ENCODE measurements around the gene PNPLA2.

The PNPLA2 gene

DNA sequence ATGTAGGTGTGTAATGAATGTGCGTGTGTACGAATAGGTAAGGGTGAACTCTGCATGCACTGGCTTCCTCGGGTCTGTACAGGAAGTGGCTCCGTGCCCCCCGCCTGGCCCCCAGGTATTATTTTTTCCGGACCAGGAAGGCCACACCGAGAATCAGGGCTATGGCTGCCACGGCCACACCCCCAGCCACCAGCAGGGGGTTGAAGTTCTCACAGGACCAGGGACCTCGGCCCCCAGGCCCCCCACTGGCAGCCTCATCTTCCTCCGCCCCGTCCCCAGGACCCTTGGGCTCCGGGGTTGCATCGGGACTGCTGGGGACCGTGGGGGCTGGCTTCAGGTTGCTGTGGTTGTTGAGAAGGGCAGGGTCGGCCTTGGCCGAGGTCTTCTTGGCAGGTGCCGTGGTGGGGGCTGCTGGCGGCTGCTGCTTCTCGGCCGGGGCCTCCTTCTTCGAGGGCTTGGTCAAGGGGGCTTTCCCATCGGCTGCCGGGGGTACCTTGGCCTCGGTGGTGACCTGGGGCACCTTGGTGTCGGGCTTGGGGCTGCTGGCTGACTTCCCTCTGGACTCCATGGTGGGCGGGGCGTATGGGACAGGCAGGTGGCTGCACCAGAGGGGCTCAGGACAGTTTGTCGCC lies 30.6 kb upstream of the PNPLA2 start:
- no peaks in the 10 kb centered on the region for H3K27me3 ChIP-seq (ENCODE audit: insufficient read depth, low read length)
- no peak overlapping the region for H3K9ac ChIP-seq (ENCODE audit: low read depth, low read length)
- no peaks in the 10 kb centered on the region for H3K9me3 ChIP-seq (ENCODE audit: insufficient read depth, low read depth, low read length)
- H3K4me3 ChIP-seq (ENCODE audit: low read length), result no peak overlapping the region
- no peak overlapping the region for H3K27ac ChIP-seq (ENCODE audit: low read length)
- H3K4me1 ChIP-seq (ENCODE audit: insufficient read depth, low read length), result peaks cover 7% of the 10 kb centered on the region; the same call in 1 of the 2 replicates
- H3K36me3 ChIP-seq (ENCODE audit: insufficient read depth, low read depth, low read length), result peaks cover 3% of the 10 kb centered on the region; the same call in 1 of the 2 replicates

DNA sequence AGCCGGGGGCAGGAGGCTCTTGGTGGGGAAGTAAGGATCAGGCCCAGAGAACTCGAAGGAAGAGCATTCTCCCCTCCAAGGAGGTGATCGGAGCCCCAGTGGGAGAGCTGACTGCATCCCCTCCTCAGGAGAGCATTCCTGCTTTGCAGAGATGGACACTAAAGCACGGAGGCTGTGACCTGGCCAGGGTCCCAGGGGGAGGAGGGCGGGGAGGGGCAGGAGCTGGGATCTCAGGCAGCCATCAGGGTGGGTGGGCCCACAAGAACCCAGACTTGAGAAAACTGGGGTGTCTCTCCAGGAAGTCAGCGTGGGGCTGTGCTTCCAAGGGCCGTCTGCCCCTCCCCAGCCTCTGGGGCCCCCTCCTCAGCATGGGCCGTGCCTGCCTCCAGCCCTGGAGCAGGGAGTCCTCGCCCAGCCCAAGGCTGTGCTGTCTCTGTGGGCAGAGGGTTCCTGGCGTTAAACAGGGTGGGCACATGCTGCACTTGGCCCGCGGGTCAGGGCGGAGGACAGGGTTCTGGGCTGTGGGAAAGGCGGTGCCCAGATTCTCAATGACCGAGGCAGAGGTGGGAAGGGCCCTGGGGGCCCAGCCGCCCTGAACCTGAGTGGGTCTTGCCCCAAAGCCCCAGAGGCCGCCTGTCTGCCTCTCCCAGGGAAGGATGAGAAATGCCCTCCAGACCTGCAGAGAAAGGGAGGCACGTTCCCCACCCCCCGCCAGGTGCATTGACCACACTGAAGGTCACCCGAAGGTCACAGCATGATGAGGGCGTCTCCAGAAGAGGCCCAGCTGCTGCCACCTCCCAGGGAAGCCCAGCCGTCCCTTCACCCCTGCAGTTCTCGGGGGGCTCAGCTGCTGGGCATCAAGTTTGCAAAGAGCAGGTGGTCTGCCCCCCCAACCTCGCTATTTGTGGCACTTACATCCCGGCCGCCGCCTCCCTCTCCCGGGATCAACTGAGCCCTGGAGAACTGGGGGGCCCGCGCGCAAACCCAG lies 29.5 kb upstream of the PNPLA2 start:
- Histone ChIP-seq H3K27ac (ENCODE audit: low read length) (no peak overlapping the region), H3K9ac (ENCODE audit: low read depth, low read length) (no peak overlapping the region; the same call in 1 of the 2 replicates)

DNA sequence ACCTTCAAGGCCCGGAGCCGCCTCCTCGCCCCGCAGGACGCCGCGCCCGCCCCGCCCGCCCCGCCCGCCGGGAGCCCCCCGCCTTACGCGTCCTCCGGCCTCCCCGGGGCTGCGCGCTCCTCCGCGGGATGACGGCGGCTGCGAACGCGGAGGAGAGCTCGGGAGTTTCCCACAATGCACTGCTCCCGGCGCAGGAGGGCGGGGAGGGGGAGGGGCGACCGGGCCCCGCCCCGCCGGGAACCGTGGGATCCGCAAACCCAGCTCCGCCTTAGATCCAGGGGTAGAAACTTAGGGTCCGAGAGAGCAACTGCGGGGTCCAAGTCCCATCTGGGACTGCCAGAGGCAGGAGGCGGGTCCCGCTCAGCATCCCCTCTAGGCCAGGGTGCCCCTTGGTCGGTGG lies 28.8 kb upstream of the PNPLA2 start, which contains the start of gene CEND1:
Gene CEND1, minus strand, starts transcription at position 148 of the 400 bp plus-strand sequence. CDS start 1,514 bp downstream, outside the sequence.
- H3K4me1 ChIP-seq (ENCODE audit: insufficient read depth, low read length), result peaks cover 4% of the 10 kb centered on the region; the same call in 1 of the 2 replicates
- H3K4me3 ChIP-seq (ENCODE audit: low read length), result no peak within 1 kb of the TSS; the same call in 1 of the 2 replicates
- no peaks in the 10 kb centered on the region for H3K9me3 ChIP-seq (ENCODE audit: insufficient read depth, low read depth, low read length)
- peaks cover 8% of the 10 kb centered on the region; the same call in 1 of the 2 replicates for H3K36me3 ChIP-seq (ENCODE audit: insufficient read depth, low read depth, low read length)
- H3K27ac ChIP-seq (ENCODE audit: low read length), result no peak within 1 kb of the TSS
- H3K27me3 ChIP-seq (ENCODE audit: insufficient read depth, low read length), result no peaks in the 10 kb centered on the region
- H3K9ac ChIP-seq (ENCODE audit: low read depth, low read length), result no peak within 1 kb of the TSS; the same call in 1 of the 2 replicates

More for the DNA sequence above, 29.5 kb upstream of the PNPLA2 start:
- Histone ChIP-seq H3K27me3 (ENCODE audit: insufficient read depth, low read length) (no peaks in the 10 kb centered on the region), H3K4me3 (ENCODE audit: low read length) (no peak overlapping the region; the same call in 1 of the 2 replicates), H3K36me3 (ENCODE audit: insufficient read depth, low read depth, low read length) (peaks cover 8% of the 10 kb centered on the region; the same call in 1 of the 2 replicates), H3K9me3 (ENCODE audit: insufficient read depth, low read depth, low read length) (no peaks in the 10 kb centered on the region), H3K4me1 (ENCODE audit: insufficient read depth, low read length) (peaks cover 4% of the 10 kb centered on the region; the same call in 1 of the 2 replicates)

DNA sequence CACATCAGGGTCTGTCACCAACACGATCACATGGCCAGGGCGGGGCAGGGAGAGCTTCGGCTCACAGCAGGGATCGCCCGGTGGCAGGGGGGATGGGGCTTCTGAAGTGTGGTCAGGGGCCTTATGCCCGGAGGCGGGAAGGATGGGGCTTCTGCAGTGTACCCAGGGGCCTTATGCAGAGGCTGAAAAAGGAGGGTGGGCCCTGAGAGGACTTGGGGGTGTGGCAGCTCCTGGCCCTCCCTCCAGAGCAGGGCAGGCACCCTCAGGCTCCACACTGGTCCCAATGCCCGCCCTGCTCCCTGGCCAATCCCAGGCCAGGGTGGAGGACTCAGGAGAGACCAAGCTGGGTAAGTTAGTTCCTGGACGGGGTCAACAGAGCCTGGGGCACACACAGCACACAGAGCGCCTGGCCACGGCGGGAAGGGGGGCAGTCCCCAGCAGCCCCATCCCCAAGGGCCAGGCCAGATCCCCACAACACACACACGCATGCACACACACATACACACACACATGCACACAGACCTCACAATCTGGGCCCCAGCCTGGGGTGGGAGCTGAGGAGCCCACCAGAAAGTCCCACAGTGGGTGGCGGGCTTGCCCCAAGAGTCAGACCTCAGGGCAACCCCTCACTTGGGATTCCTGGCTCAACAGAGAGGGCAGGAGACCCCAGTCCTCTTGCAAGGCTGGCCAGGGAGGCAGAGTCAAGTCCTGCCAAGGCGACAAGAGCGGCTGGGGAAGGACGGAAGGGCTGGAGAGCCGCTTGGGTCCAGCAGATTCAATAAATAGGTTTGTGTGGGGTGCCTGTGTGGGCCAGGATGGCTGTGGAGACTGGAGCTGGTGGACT lies 27.8 kb upstream of the PNPLA2 start:
- H3K4me3 ChIP-seq (ENCODE audit: low read length), result no peak overlapping the region
- H3K27me3 ChIP-seq (ENCODE audit: insufficient read depth, low read length), result no peaks in the 10 kb centered on the region
- no peaks in the 10 kb centered on the region for H3K9me3 ChIP-seq (ENCODE audit: insufficient read depth, low read depth, low read length)
- H3K27ac ChIP-seq (ENCODE audit: low read length), result no peak overlapping the region
- no peak overlapping the region for H3K9ac ChIP-seq (ENCODE audit: low read depth, low read length)
- peaks cover 8% of the 10 kb centered on the region; the same call in 1 of the 2 replicates for H3K36me3 ChIP-seq (ENCODE audit: insufficient read depth, low read depth, low read length)
- H3K4me1 ChIP-seq (ENCODE audit: insufficient read depth, low read length), result peaks cover 4% of the 10 kb centered on the region; the same call in 1 of the 2 replicates

DNA sequence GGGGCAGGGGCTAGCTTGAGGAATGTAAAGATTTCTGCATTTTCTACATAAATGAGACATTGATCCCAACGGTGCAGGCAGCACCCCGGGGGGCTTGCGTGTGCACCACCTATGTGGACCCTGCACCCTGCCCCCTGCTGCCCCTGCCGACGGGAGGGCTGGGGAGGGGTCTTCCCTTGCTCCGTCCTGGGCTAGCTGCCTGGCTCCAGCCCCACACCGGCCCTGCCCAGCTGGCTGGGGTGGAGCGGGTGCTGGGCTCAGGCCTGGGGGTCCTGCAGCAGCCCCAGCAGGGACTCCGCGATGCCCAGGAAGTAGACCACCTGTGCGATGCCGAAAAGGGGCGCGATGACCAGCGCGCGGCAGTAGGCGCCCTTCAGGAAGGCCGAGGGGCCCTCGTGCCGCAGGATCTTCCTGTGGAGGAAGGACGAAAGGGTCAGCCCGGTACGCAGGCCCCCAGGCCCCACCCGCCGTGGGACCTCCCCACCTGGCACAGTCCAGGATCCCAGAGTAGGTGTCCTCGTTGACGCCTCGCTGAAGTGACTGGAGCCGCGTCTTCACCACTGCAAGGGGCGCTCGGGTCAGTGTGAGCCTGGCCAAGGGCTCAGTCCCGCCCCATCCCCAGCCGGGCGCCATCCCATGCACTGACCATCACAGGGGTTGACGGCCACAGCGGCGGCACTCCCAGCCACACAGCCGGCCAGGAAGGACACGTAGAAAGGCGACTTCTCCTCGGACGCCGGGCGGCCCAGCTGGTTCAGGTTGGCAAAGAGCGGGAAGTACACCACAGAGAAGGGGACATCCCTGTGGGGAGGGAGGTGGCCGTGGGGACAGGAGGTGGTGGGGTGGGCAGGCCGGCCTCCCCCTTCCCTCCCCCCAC lies 26.8 kb upstream of the PNPLA2 start:
- H3K9ac ChIP-seq (ENCODE audit: low read depth, low read length), result no peak overlapping the region
- H3K9me3 ChIP-seq (ENCODE audit: insufficient read depth, low read depth, low read length), result no peaks in the 10 kb centered on the region
- H3K36me3 ChIP-seq (ENCODE audit: insufficient read depth, low read depth, low read length), result peaks cover 8% of the 10 kb centered on the region; the same call in 1 of the 2 replicates
- H3K4me1 ChIP-seq (ENCODE audit: insufficient read depth, low read length), result peaks cover 5% of the 10 kb centered on the region; the same call in 1 of the 2 replicates
- no peaks in the 10 kb centered on the region for H3K27me3 ChIP-seq (ENCODE audit: insufficient read depth, low read length)
- H3K27ac ChIP-seq (ENCODE audit: low read length), result no peak overlapping the region
- no peak overlapping the region for H3K4me3 ChIP-seq (ENCODE audit: low read length)

DNA sequence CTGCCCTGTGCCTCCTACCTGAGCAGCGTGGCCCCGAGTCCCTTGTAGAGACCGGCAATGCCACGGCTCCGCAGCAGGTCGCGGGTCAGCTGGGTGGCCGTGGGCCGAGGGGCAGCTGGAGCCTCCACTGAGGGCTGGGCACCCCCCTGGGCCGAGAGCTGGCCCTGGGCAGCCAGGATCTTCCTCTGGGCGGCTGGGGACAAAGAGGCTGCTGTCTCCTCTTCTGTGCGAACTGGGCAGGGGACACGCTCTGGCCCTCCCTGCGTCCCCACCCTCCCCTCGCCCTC lies 26.2 kb upstream of the PNPLA2 start:
- Histone ChIP-seq H3K36me3 (ENCODE audit: insufficient read depth, low read depth, low read length) (peaks cover 8% of the 10 kb centered on the region; the same call in 1 of the 2 replicates), H3K27me3 (ENCODE audit: insufficient read depth, low read length) (no peaks in the 10 kb centered on the region), H3K9ac (ENCODE audit: low read depth, low read length) (no peak overlapping the region), H3K9me3 (ENCODE audit: insufficient read depth, low read depth, low read length) (no peaks in the 10 kb centered on the region), H3K4me1 (ENCODE audit: insufficient read depth, low read length) (peaks cover 8% of the 10 kb centered on the region; the same call in 1 of the 2 replicates), H3K27ac (ENCODE audit: low read length) (no peak overlapping the region), H3K4me3 (ENCODE audit: low read length) (no peak overlapping the region)

DNA sequence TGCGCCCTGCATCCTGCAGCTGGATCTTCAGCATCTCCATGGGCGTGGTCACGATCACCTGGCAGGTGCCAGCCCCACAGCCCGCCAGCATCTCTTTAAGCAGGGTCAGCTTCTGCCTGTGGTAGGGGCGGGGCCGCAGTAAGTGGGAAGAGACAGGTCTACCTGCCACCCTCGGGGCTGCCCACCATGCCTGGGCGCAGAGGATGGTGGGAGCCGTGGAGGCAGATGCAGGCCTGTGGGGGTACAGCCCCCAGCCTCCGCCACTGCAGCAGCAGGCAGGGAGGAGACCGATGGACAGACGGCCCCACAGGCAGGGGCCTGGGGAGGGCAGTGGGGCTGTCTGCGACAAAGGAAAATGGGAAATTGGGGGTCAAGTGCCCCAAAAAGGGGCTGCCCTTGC lies 25.8 kb upstream of the PNPLA2 start:
- no peaks in the 10 kb centered on the region for H3K9me3 ChIP-seq (ENCODE audit: insufficient read depth, low read depth, low read length)
- H3K4me3 ChIP-seq (ENCODE audit: low read length), result no peak overlapping the region
- peaks cover 8% of the 10 kb centered on the region; the same call in 1 of the 2 replicates for H3K4me1 ChIP-seq (ENCODE audit: insufficient read depth, low read length)
- H3K36me3 ChIP-seq (ENCODE audit: insufficient read depth, low read depth, low read length), result peaks cover 8% of the 10 kb centered on the region; the same call in 1 of the 2 replicates
- H3K9ac ChIP-seq (ENCODE audit: low read depth, low read length), result no peak overlapping the region
- no peaks in the 10 kb centered on the region for H3K27me3 ChIP-seq (ENCODE audit: insufficient read depth, low read length)
- H3K27ac ChIP-seq (ENCODE audit: low read length), result no peak overlapping the region

DNA sequence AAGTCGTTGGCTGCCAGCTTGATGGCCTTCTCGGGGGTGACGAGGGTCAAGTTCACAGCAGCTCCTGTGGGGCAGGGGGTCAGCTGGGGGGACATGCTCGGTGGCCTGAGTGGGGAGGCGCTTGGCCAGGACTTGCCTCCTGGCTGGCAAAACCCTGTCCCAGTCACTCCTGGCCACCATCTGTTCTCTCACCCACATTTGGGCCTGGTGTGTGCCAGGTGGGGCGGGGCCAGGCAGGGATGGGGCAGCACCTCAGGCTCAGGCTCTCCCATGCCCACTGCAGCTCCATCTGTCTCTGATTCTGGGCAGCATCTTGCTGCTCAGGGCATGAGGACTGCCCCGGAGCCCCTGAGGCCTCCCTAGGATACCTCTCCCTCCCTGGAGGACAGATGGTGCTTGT lies 25.2 kb upstream of the PNPLA2 start:
- H3K27ac ChIP-seq (ENCODE audit: low read length), result no peak overlapping the region
- H3K9me3 ChIP-seq (ENCODE audit: insufficient read depth, low read depth, low read length), result no peaks in the 10 kb centered on the region
- peaks cover 8% of the 10 kb centered on the region; the same call in 1 of the 2 replicates for H3K36me3 ChIP-seq (ENCODE audit: insufficient read depth, low read depth, low read length)
- H3K27me3 ChIP-seq (ENCODE audit: insufficient read depth, low read length), result no peaks in the 10 kb centered on the region
- H3K4me3 ChIP-seq (ENCODE audit: low read length), result no peak overlapping the region
- H3K9ac ChIP-seq (ENCODE audit: low read depth, low read length), result no peak overlapping the region
- peaks cover 8% of the 10 kb centered on the region; the same call in 1 of the 2 replicates for H3K4me1 ChIP-seq (ENCODE audit: insufficient read depth, low read length)

DNA sequence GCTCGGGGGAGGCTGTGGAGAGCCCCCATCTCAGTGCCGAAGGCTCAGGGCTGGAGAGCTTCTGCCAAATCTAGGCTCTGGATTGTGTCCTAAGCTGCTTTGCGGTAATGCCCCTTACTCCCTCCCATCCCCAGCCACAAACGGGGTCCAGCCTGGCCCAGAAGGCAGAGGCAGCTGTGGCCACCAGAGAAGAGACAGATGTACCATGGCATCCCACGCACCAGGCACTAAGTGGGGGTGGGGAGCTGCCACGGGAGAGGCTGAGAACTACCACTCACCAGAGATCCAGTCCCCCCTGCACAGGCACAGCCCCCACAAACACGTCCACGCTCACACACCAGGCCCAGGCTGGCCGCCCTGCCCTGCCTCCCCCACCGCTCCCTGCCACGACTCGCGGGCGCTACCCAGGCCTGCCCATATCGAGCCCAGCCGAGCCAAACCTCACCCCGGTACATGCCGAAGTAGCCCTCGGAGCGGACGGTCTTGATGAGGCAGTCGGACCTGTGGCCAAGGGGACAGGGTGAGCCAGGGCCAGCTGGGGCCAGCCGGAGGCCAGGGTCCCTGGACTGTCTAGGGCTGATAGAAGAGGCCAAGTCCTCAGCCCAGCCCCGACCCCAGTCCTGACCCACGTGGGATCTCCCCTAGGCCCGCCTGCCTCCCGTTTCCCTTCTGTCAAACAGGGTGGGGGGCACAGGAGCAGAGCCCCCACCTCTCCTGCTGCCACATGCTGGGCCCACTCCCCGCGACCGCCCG lies 24.5 kb upstream of the PNPLA2 start:
- H3K4me1 ChIP-seq (ENCODE audit: insufficient read depth, low read length), result peaks cover 8% of the 10 kb centered on the region; the same call in 1 of the 2 replicates
- no peaks in the 10 kb centered on the region for H3K27me3 ChIP-seq (ENCODE audit: insufficient read depth, low read length)
- H3K36me3 ChIP-seq (ENCODE audit: insufficient read depth, low read depth, low read length), result peaks cover 8% of the 10 kb centered on the region; the same call in 1 of the 2 replicates
- no peak overlapping the region for H3K27ac ChIP-seq (ENCODE audit: low read length)
- H3K9me3 ChIP-seq (ENCODE audit: insufficient read depth, low read depth, low read length), result no peaks in the 10 kb centered on the region
- H3K9ac ChIP-seq (ENCODE audit: low read depth, low read length), result no peak overlapping the region
- H3K4me3 ChIP-seq (ENCODE audit: low read length), result no peak overlapping the region

Measured in iPS-20b (cell line).